ENCODE measurements around the gene SPEF2.
"Not testable (repeated sequence)": the region's sequence is repeated elsewhere in the genome, so short reads cannot be mapped to it uniquely, and the experiment has no call there.

Gene SPEF2

GRCh38 chr5:35826056-35826455 lies 208.4 kb downstream of the SPEF2 start:
- no peaks in the 10 kb centered on the region for H3K9me3 ChIP-seq (ENCODE audit: insufficient read depth, low read depth, low read length)
- H3K4me3 ChIP-seq (ENCODE audit: low read length), result no peak overlapping the region
- no peaks in the 10 kb centered on the region for H3K4me1 ChIP-seq (ENCODE audit: insufficient read depth, low read length)
- H3K27ac ChIP-seq (ENCODE audit: low read depth, low read length), result no peak overlapping the region
- H3K36me3 ChIP-seq (ENCODE audit: insufficient read depth, low read length), result no peaks in the 10 kb centered on the region
- 91% methylated on average over 3 of the region's 3 CpGs for WGBS
- H3K9ac ChIP-seq (ENCODE audit: low read depth, low read length), result no peak overlapping the region
- no peaks in the 10 kb centered on the region for H3K27me3 ChIP-seq (ENCODE audit: insufficient read depth, low read length)

DNA sequence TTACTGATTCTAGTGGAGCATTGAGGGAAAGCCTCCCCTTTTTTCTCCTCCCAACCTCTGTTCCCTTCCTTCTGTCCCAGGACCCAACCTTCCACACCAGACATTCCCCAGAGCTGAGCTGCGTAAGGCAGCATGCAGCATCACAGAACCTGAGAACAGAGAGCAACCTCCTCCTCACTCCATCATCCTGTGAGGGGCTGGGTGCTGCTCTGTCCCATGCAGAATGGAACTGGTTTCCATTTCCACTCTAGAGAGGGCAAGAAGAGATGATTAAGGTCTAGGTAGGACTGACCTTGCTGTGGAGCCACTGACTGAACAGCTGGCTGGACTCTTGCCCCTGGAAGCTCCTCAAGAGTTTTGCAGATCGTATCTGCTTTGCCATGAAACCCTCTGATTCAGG lies 208.9 kb downstream of the SPEF2 start:
- no peak overlapping the region for H3K4me3 ChIP-seq (ENCODE audit: low read length)
- no peaks in the 10 kb centered on the region for H3K36me3 ChIP-seq (ENCODE audit: insufficient read depth, low read length)
- no peaks in the 10 kb centered on the region for H3K9me3 ChIP-seq (ENCODE audit: insufficient read depth, low read depth, low read length)
- H3K9ac ChIP-seq (ENCODE audit: low read depth, low read length), result no peak overlapping the region
- WGBS, result 90% methylated on average over 2 of the region's 2 CpGs
- no peaks in the 10 kb centered on the region for H3K4me1 ChIP-seq (ENCODE audit: insufficient read depth, low read length)
- no peak overlapping the region for H3K27ac ChIP-seq (ENCODE audit: low read depth, low read length)
- peaks cover under 1% of the 10 kb centered on the region; the same call in 1 of the 2 replicates for H3K27me3 ChIP-seq (ENCODE audit: insufficient read depth, low read length)

- no peak overlapping the region for H3K4me3 ChIP-seq (ENCODE audit: low read length)
- H3K4me1 ChIP-seq (ENCODE audit: insufficient read depth, low read length), result no peaks in the 10 kb centered on the region
- no peaks in the 10 kb centered on the region for H3K9me3 ChIP-seq (ENCODE audit: insufficient read depth, low read depth, low read length)
- no peak overlapping the region for H3K9ac ChIP-seq (ENCODE audit: low read depth, low read length)
- H3K27ac ChIP-seq (ENCODE audit: low read depth, low read length), result no peak overlapping the region
- no peaks in the 10 kb centered on the region for H3K36me3 ChIP-seq (ENCODE audit: insufficient read depth, low read length)
- 100% methylated on average over 4 of the region's 4 CpGs for WGBS
- H3K27me3 ChIP-seq (ENCODE audit: insufficient read depth, low read length), result peaks cover 3% of the 10 kb centered on the region; the same call in 1 of the 2 replicates
These were observed 210.5 kb downstream of the SPEF2 start for GRCh38 chr5:35828082-35828598.

DNA sequence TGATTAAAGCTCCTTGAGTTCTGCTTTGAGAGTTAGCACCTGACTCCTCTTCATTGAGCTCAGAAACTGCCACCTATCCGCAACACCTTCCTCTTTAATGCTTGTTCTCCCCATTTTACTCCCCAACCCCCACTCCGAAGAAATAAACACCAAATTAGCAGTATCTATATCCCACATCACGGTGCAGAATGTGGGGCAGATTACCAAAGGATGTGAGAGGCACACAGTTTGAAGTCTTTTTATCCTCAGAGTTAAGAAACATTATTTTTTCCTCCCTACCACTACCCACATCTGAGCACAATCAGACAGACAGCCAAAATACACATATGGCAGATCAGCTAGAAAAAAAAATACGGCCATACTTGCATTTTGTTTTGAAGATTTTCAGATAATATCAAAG lies 212.9 kb downstream of the SPEF2 start:
- H3K4me1 ChIP-seq (ENCODE audit: insufficient read depth, low read length), result no peaks in the 10 kb centered on the region
- 89% methylated on average over 4 of the region's 4 CpGs for WGBS

DNA sequence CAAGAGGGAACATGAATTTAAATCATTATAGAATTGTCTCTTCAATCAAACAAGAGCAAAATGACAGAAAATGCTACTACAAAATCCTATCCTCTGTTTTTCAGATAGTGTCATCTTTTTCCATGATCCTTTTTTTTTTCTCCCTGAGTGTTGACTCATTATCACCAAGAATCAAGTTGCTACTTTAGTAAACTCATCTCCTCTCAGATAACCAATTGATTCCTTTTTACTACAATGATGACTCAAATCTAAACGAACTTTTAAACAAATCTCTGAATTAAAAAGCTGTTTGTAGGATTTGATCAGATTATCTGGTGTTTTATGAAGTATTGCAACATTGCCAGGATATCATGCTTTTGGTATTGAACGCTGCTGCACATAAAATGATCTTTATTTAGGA lies 215.1 kb downstream of the SPEF2 start:
- no peaks in the 10 kb centered on the region for H3K4me1 ChIP-seq (ENCODE audit: insufficient read depth, low read length)
- H3K4me3 ChIP-seq (ENCODE audit: low read length), result no peak overlapping the region
- peaks cover 3% of the 10 kb centered on the region; the same call in 1 of the 2 replicates for H3K27me3 ChIP-seq (ENCODE audit: insufficient read depth, low read length)
- H3K27ac ChIP-seq (ENCODE audit: low read depth, low read length), result no peak overlapping the region
- H3K9me3 ChIP-seq (ENCODE audit: insufficient read depth, low read depth, low read length), result no peaks in the 10 kb centered on the region
- H3K36me3 ChIP-seq (ENCODE audit: insufficient read depth, low read length), result no peaks in the 10 kb centered on the region
- H3K9ac ChIP-seq (ENCODE audit: low read depth, low read length), result no peak overlapping the region
- 97% methylated on average over 2 of the region's 2 CpGs for WGBS

More for the DNA sequence above, 212.9 kb downstream of the SPEF2 start:
- H3K27me3 ChIP-seq (ENCODE audit: insufficient read depth, low read length), result peaks cover 3% of the 10 kb centered on the region; the same call in 1 of the 2 replicates
- no peak overlapping the region for H3K4me3 ChIP-seq (ENCODE audit: low read length)
- H3K27ac ChIP-seq (ENCODE audit: low read depth, low read length), result no peak overlapping the region
- no peaks in the 10 kb centered on the region for H3K9me3 ChIP-seq (ENCODE audit: insufficient read depth, low read depth, low read length)
- no peak overlapping the region for H3K9ac ChIP-seq (ENCODE audit: low read depth, low read length)
- H3K36me3 ChIP-seq (ENCODE audit: insufficient read depth, low read length), result no peaks in the 10 kb centered on the region

GRCh38 chr5:35833224-35833623 lies 215.6 kb downstream of the SPEF2 start:
- Histone ChIP-seq H3K9ac (ENCODE audit: low read depth, low read length) (no peak overlapping the region), H3K9me3 (ENCODE audit: insufficient read depth, low read depth, low read length) (no peaks in the 10 kb centered on the region), H3K36me3 (ENCODE audit: insufficient read depth, low read length) (no peaks in the 10 kb centered on the region), H3K27ac (ENCODE audit: low read depth, low read length) (no peak overlapping the region), H3K4me3 (ENCODE audit: low read length) (no peak overlapping the region), H3K4me1 (ENCODE audit: insufficient read depth, low read length) (no peaks in the 10 kb centered on the region), H3K27me3 (ENCODE audit: insufficient read depth, low read length) (peaks cover 3% of the 10 kb centered on the region; the same call in 1 of the 2 replicates)
- WGBS, result 94% methylated on average over 2 of the region's 2 CpGs

GRCh38 chr5:35835796-35836742 lies 218.4 kb downstream of the SPEF2 start:
- Histone ChIP-seq H3K4me1 (ENCODE audit: insufficient read depth, low read length) (no peaks in the 10 kb centered on the region), H3K9me3 (ENCODE audit: insufficient read depth, low read depth, low read length) (no peaks in the 10 kb centered on the region), H3K36me3 (ENCODE audit: insufficient read depth, low read length) (no peaks in the 10 kb centered on the region), H3K27me3 (ENCODE audit: insufficient read depth, low read length) (peaks cover 3% of the 10 kb centered on the region; the same call in 1 of the 2 replicates), H3K9ac (ENCODE audit: low read depth, low read length) (no peak overlapping the region), H3K4me3 (ENCODE audit: low read length) (no peak overlapping the region), H3K27ac (ENCODE audit: low read depth, low read length) (no peak overlapping the region)
- 92% methylated on average over 5 of the region's 7 CpGs for WGBS

DNA sequence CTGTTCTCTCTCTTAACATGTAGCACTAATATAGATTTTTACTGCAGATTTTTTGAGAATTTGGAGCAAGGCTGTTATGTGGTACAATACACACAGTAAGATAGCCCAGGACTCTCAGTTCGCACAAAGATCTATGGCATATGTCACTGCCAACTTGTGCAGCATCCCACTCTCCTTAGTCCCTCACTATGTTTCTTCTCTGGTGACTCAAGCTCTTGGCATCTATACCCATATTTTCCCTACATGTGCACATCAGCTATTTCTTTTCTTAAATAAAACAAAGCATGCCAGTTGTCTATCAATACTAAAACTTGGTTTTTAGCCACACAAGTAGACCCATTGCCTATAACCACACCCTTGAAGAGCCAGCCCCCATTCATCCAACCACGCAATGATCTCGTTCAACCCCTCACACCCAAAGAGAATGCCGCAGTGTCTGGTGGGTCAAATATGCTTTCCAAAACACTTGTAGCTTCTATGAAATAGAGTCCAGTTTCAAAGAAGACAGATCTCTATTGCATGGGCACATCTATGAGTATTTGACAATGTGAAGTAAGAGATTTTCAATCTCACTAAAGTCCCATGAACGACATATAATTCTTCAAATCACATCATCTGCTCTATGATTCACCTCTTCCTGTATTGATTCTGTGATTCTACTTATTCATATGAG lies 220.8 kb downstream of the SPEF2 start:
- peaks cover 13% of the 10 kb centered on the region for H3K9me3 ChIP-seq (ENCODE audit: insufficient read depth, low read depth, low read length)
- H3K4me1 ChIP-seq (ENCODE audit: insufficient read depth, low read length), result no peaks in the 10 kb centered on the region
- no peaks in the 10 kb centered on the region for H3K27me3 ChIP-seq (ENCODE audit: insufficient read depth, low read length)
- H3K36me3 ChIP-seq (ENCODE audit: insufficient read depth, low read length), result no peaks in the 10 kb centered on the region
- WGBS, result 96% methylated on average over 4 of the region's 5 CpGs
- H3K4me3 ChIP-seq (ENCODE audit: low read length), result no peak overlapping the region
- no peak overlapping the region for H3K9ac ChIP-seq (ENCODE audit: low read depth, low read length)
- H3K27ac ChIP-seq (ENCODE audit: low read depth, low read length), result no peak overlapping the region

- no peaks in the 10 kb centered on the region for H3K36me3 ChIP-seq (ENCODE audit: insufficient read depth, low read length)
- H3K9me3 ChIP-seq (ENCODE audit: insufficient read depth, low read depth, low read length), result peaks cover 47% of the 10 kb centered on the region
- no peak overlapping the region for H3K4me3 ChIP-seq (ENCODE audit: low read length)
- H3K27ac ChIP-seq (ENCODE audit: low read depth, low read length), result no peak overlapping the region
- H3K4me1 ChIP-seq (ENCODE audit: insufficient read depth, low read length), result no peaks in the 10 kb centered on the region
- H3K27me3 ChIP-seq (ENCODE audit: insufficient read depth, low read length), result no peaks in the 10 kb centered on the region
- H3K9ac ChIP-seq (ENCODE audit: low read depth, low read length), result no peak overlapping the region
These were observed 225.2 kb downstream of the SPEF2 start for GRCh38 chr5:35842856-35843255.

GRCh38 chr5:35845508-35845907 lies 227.8 kb downstream of the SPEF2 start:
- not testable (repeated sequence) for H3K36me3 ChIP-seq (ENCODE audit: insufficient read depth, low read length); H3K4me1 ChIP-seq (ENCODE audit: insufficient read depth, low read length); H3K9ac ChIP-seq (ENCODE audit: low read depth, low read length); H3K27me3 ChIP-seq (ENCODE audit: insufficient read depth, low read length); H3K27ac ChIP-seq (ENCODE audit: low read depth, low read length); H3K4me3 ChIP-seq (ENCODE audit: low read length)
- WGBS, result 85% methylated on average over 2 of the region's 2 CpGs
- peaks cover 53% of the 10 kb centered on the region for H3K9me3 ChIP-seq (ENCODE audit: insufficient read depth, low read depth, low read length)

GRCh38 chr5:35847491-35847890 lies 229.8 kb downstream of the SPEF2 start:
- no peaks in the 10 kb centered on the region for H3K4me1 ChIP-seq (ENCODE audit: insufficient read depth, low read length)
- H3K9me3 ChIP-seq (ENCODE audit: insufficient read depth, low read depth, low read length), result peaks cover 48% of the 10 kb centered on the region
- H3K27me3 ChIP-seq (ENCODE audit: insufficient read depth, low read length), result no peaks in the 10 kb centered on the region
- no peak overlapping the region for H3K4me3 ChIP-seq (ENCODE audit: low read length)
- H3K9ac ChIP-seq (ENCODE audit: low read depth, low read length), result no peak overlapping the region
- H3K27ac ChIP-seq (ENCODE audit: low read depth, low read length), result no peak overlapping the region
- H3K36me3 ChIP-seq (ENCODE audit: insufficient read depth, low read length), result no peaks in the 10 kb centered on the region
